Left ventricle myocardium superior (tissue), 1 donor: ENCODE results near the gene C2CD2. TPM values are rescaled to one million over a fixed set of nuclear protein-coding genes. Genes with fewer than 3 reads are reported as not detected.

Source experiments
- ATAC-seq: fragments of 200-7000 bp; cut with Tn5 transposase; one replicate; pipeline ENCODE4 v1.9.1; 2020; ENCODE audit warnings: mild to moderate bottlenecking, moderate library complexity
- DNase-seq: peaks from one replicate; pipeline ENCODE4 v3.0.0-alpha.2; 2020
- intact Hi-C: fragments of 100-400 bp; cut with micrococcal nuclease; formaldehyde crosslinking; loops from one replicate; pipeline ENCODE4 v1.11.0; 2022
- total RNA-seq: library from RNA; stranded (reverse); fragmentation: NEBNext Ultra II Directional; extraction: Animal tissue kit (Norgen Biotek cat#: 25700); gene quantifications from one replicate; pipeline ENCODE4 v1.2.1, GENCODE V29; 2021
- donor health status: DM: no; HTN: yes; CAD: no; lungs with severe emphysema.

Gene C2CD2
- total RNA-seq, 1 donor from 2014 or later = 5.2 TPM

GRCh38 chr21:41837756-41838297 lies 116.0 kb downstream of the C2CD2 start:
- no peak for DNase-seq
- ATAC-seq = no peak
- intact Hi-C loops = no loop called here

GRCh38 chr21:41836166-41837015 lies 117.4 kb downstream of the C2CD2 start:
- intact Hi-C loops = no loop called here
- DNase-seq (no peak), ATAC-seq (no peak)

- DNase-seq = no peak
Measured at GRCh38 chr21:41835711-41836154, 118.1 kb downstream of the C2CD2 start.

More at GRCh38 chr21:41835711-41836154, 118.1 kb downstream of the C2CD2 start:
- intact Hi-C loops = no loop called here
- ATAC-seq = no peak

Other genes with a start within 250 kb of the C2CD2 start
- 0.17 TPM for gene RIPK4, start 187.0 kb downstream of the C2CD2 start, total RNA-seq
- gene PRDM15, start 74.7 kb downstream of the C2CD2 start, total RNA-seq = 3.7 TPM
- 6.6 TPM for gene ZBTB21, start 56.3 kb upstream of the C2CD2 start, total RNA-seq
- gene UMODL1, start 117.3 kb upstream of the C2CD2 start, total RNA-seq = not detected